Measurements from ENCODE around the gene SGCA.

The SGCA gene

DNA sequence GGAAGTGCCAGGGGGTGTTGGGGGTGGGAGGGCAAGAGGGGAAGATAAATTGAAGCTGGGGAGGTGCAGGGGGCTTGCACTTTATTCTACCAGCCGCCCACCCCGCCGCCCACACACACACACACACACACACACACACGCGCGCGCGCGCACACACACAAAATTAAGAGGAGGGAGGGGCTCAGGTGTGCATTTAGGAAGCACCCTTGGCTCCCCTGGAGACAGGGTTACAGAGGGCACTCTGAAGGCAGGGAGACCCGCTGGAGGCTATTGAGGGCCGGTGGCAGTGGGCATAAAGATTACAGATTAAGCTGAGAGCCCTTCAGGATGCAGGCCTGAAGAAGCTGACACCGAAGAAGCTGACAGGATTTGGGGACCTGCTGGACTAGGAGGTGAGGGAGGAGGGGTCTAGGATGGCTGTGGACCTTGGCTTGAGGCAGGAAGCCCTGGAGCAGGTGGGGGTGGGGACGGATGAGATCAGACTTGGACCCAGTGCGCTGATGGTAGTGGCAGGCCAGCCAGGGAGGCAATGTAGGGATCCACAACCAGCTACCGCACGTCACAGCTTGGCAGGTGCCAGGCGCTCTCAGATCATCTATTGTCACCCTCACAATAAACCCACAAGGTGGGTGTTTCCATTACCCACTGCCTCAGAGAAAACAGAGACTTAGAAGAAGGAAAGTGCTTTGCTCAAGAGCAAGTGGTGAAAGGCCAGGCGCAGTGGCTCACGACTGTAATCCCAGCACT lies 35.1 kb upstream of the SGCA start:
- Histone ChIP-seq H3K27ac (no peak overlapping the region), H3K27me3 (ENCODE audit: insufficient read depth, low read depth) (peaks cover 36% of the 10 kb centered on the region), H3K4me1 (ENCODE audit: low read depth, poor library complexity, severe bottlenecking) (peaks cover 25% of the 10 kb centered on the region), H3K9ac (no peak overlapping the region), H2AFZ (ENCODE audit: low read depth) (no peak overlapping the region), H3K36me3 (ENCODE audit: insufficient read depth) (no peaks in the 10 kb centered on the region), H3K4me3 (IDR thresholded peaks at IDR 0.05; ENCODE audit: insufficient read depth, low read depth, low read length) (no peak overlapping the region), H3K79me2 (ENCODE audit: insufficient read depth, low read depth) (no peaks in the 10 kb centered on the region), H3K4me2 (no peak overlapping the region; the same call in 1 of the 2 replicates), H4K20me1 (ENCODE audit: insufficient read depth) (no peaks in the 10 kb centered on the region)
- no peak for TF ChIP-seq CTCF (conservative IDR thresholded peaks at IDR 0.05; ENCODE audit: low read depth, low read length)

DNA sequence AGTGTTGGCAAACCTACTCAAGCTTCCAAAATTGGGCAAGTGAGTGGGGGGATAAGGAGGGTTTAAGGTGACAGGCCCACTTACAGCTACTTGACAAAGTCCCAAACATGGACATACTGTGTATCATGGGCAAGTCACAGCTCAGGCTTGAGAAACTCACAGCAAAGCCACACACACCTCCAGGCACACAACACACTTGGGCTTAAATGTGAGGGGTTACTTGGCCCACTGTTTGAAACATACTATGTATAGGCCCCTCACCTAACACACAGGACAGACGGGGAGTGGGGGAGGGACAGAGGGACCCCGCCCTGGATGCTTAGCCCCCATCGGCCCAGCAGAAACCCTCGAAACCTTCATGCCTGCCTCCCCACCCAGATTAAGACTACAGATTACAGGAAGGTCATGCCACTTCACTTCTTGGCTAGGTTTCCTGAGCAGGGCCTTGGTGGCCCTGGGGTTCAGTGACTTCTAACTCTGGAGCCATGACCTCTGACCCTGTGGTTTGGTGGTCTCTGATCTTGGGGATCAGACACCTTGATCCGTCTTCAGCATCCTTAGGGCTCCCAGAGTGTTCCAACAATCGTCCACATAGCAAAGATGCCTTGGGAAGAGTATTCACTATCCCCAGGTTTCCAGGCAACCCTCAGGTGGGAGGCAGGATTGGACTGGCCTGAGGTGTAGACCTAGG lies 33.6 kb upstream of the SGCA start:
- no peak overlapping the region for H3K27ac ChIP-seq
- peaks cover 25% of the 10 kb centered on the region for H3K4me1 ChIP-seq (ENCODE audit: low read depth, poor library complexity, severe bottlenecking)
- no peak overlapping the region for H3K4me3 ChIP-seq (IDR thresholded peaks at IDR 0.05; ENCODE audit: insufficient read depth, low read depth, low read length)
- no peaks in the 10 kb centered on the region for H4K20me1 ChIP-seq (ENCODE audit: insufficient read depth)
- H3K4me2 ChIP-seq = no peak overlapping the region
- TF ChIP-seq CTCF (conservative IDR thresholded peaks at IDR 0.05; ENCODE audit: low read depth, low read length) = no peak
- H3K9ac ChIP-seq = no peak overlapping the region
- peaks cover 30% of the 10 kb centered on the region for H3K27me3 ChIP-seq (ENCODE audit: insufficient read depth, low read depth)
- H3K79me2 ChIP-seq (ENCODE audit: insufficient read depth, low read depth) = no peaks in the 10 kb centered on the region
- no peaks in the 10 kb centered on the region for H3K36me3 ChIP-seq (ENCODE audit: insufficient read depth)
- H2AFZ ChIP-seq (ENCODE audit: low read depth) = no peak overlapping the region

GRCh38 chr17:50133028-50133768 lies 32.6 kb upstream of the SGCA start:
- Histone ChIP-seq H3K4me1 (ENCODE audit: low read depth, poor library complexity, severe bottlenecking) (peaks cover 17% of the 10 kb centered on the region), H3K4me3 (IDR thresholded peaks at IDR 0.05; ENCODE audit: insufficient read depth, low read depth, low read length) (no peak overlapping the region), H3K79me2 (ENCODE audit: insufficient read depth, low read depth) (no peaks in the 10 kb centered on the region), H3K27me3 (ENCODE audit: insufficient read depth, low read depth) (peaks cover 21% of the 10 kb centered on the region), H2AFZ (ENCODE audit: low read depth) (no peak overlapping the region), H3K27ac (no peak overlapping the region), H4K20me1 (ENCODE audit: insufficient read depth) (no peaks in the 10 kb centered on the region), H3K9ac (no peak overlapping the region), H3K36me3 (ENCODE audit: insufficient read depth) (peaks cover 4% of the 10 kb centered on the region; the same call in 1 of the 2 replicates), H3K4me2 (no peak overlapping the region)
- TF ChIP-seq CTCF (conservative IDR thresholded peaks at IDR 0.05; ENCODE audit: low read depth, low read length) = no peak

DNA sequence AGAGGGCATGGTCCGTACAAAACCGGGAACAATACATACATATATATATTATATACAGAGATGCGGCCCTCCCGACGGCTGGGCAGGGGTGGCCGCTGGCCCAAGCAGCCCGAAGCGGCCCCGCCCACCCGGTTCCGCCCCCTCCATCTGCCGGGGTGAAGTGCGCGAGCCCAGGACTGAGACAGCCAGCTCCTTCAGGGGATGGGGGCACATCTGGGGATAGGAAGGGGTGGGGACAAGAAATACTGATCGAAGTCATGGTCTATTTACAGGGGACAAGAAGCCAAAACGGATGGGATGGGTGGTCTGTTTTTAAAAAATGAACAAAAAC lies 32.1 kb upstream of the SGCA start:
- H3K27ac ChIP-seq = no peak overlapping the region
- TF ChIP-seq CTCF (conservative IDR thresholded peaks at IDR 0.05; ENCODE audit: low read depth, low read length) = no peak
- peaks cover 5% of the 10 kb centered on the region; the same call in 1 of the 2 replicates for H3K36me3 ChIP-seq (ENCODE audit: insufficient read depth)
- no peak overlapping the region for H2AFZ ChIP-seq (ENCODE audit: low read depth)
- peaks cover 17% of the 10 kb centered on the region for H3K4me1 ChIP-seq (ENCODE audit: low read depth, poor library complexity, severe bottlenecking)
- no peak overlapping the region for H3K4me3 ChIP-seq (IDR thresholded peaks at IDR 0.05; ENCODE audit: insufficient read depth, low read depth, low read length)
- H4K20me1 ChIP-seq (ENCODE audit: insufficient read depth) = no peaks in the 10 kb centered on the region
- H3K9ac ChIP-seq = no peak overlapping the region
- H3K79me2 ChIP-seq (ENCODE audit: insufficient read depth, low read depth) = no peaks in the 10 kb centered on the region
- H3K27me3 ChIP-seq (ENCODE audit: insufficient read depth, low read depth) = peaks cover 16% of the 10 kb centered on the region
- no peak overlapping the region for H3K4me2 ChIP-seq

Measured in KMS-11 (cell line).